ENCODE data around the gene RTCA. TPM values are rescaled to one million over a fixed set of nuclear protein-coding genes. Genes with fewer than 3 reads are reported as not detected.
"Not testable (repeated sequence)": the region's sequence is repeated elsewhere in the genome, so short reads cannot be mapped to it uniquely, and the experiment has no call there.

The RTCA gene
- total RNA-seq, 1 donor from 2014 or later, result 55.7 TPM

DNA sequence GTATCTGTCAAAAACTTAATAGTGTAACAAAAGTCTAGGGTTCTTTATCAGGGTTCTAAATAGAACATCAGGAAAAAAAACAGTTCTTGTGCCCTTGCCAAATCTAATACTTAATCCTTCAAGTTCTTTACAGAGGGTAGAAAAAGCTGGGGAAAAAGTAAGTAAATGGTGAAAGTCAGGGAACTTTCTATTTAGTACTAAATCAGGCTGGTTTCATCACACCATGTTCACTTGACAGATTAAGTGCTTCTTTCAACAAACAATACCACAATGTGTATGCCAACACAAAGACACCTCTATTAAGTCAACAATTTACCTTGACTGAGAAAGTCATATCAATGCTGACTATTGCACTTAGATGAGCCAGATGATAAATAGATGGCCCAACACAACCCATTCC lies 26.1 kb upstream of the RTCA start:
- H3K4me1 Mint-ChIP-seq (ENCODE audit: low read depth), result peaks cover 5% of the 10 kb centered on the region
- DNase-seq (ENCODE audit: low spot score), result no peak
- H3K9me3 Mint-ChIP-seq, result no peaks in the 10 kb centered on the region
- no peak overlapping the region for H3K27ac Mint-ChIP-seq
- H3K36me3 Mint-ChIP-seq (ENCODE audit: low read depth), result peaks cover 41% of the 10 kb centered on the region
- no peaks in the 10 kb centered on the region for H3K27me3 Mint-ChIP-seq (ENCODE audit: low read depth)
- intact Hi-C loops (cut with micrococcal nuclease), result no loop called here
- no peak overlapping the region for H3K4me3 Mint-ChIP-seq (ENCODE audit: low read depth)

DNA sequence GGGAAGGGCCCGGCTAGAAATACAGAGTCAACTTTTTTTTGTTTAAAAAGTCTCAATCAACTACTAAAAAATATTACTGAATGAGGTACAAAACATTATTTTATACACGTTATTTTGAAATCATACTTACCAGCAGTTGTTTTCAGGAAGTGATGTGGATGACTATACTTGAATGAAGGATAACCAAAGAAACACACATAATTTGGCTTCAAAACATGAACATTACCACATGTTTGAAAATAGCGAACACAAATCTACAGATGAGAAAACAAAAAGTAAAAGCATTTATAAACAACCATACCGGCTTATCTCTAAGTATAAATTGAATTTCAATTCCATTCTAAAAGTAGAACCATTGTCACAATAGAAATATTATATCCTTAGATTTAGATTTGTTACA lies 25.4 kb upstream of the RTCA start:
- H3K4me3 Mint-ChIP-seq (ENCODE audit: low read depth), result no peak overlapping the region
- no peak overlapping the region for H3K27ac Mint-ChIP-seq
- intact Hi-C loops (cut with micrococcal nuclease), result no loop called here
- peaks cover 41% of the 10 kb centered on the region for H3K36me3 Mint-ChIP-seq (ENCODE audit: low read depth)
- no peaks in the 10 kb centered on the region for H3K27me3 Mint-ChIP-seq (ENCODE audit: low read depth)
- H3K9me3 Mint-ChIP-seq, result no peaks in the 10 kb centered on the region
- peaks cover 5% of the 10 kb centered on the region for H3K4me1 Mint-ChIP-seq (ENCODE audit: low read depth)
- no peak for DNase-seq (ENCODE audit: low spot score)

DNA sequence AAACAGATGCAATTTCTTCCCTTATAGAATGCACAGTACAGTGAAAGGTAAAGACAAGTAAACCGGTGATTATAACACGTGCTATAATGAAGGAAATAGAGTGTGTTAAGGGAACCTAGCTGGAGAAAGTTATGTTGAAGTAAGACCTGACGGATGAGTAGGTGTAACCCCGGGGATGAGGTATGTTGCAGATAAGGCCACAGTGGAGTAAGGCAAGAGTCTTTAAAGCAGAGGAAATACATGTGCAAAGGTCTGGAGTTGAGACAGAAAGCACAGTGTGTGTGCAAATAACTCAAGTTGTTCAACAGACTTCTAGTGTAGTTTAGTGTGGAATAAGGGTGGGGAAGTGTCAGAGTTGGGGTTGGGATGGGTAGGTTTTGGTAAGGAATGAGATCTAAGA lies 19.3 kb upstream of the RTCA start:
- H3K27me3 Mint-ChIP-seq (ENCODE audit: low read depth), result no peaks in the 10 kb centered on the region
- no peak overlapping the region for H3K4me3 Mint-ChIP-seq (ENCODE audit: low read depth)
- H3K9me3 Mint-ChIP-seq, result no peaks in the 10 kb centered on the region
- peaks cover 12% of the 10 kb centered on the region for H3K4me1 Mint-ChIP-seq (ENCODE audit: low read depth)
- intact Hi-C loops (cut with micrococcal nuclease), result loop anchor here (5.0 kb wide), 1 partner anchor 114 kb away; the partner anchor contains the start of genes SASS6 and TRMT13
- peaks cover 13% of the 10 kb centered on the region for H3K36me3 Mint-ChIP-seq (ENCODE audit: low read depth)
- no peak overlapping the region for H3K27ac Mint-ChIP-seq
- no peak for DNase-seq (ENCODE audit: low spot score)

DNA sequence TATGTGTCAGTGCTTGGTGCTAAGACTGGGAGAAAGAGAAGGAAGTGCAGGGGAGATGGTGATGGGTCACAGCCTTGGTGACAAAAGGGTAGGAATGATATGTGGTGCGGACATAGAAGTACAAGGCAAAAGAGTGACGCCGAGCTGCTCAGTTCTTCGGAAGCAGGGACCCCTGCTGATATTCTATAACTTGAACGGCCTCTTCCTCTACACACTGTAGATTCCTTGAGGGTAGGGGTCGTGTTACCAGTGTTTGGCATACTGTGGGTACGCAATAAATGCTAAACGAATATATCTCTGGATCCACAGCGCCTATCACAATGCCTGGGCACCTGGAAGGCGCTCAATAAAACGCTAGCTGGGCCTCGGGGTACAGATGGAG lies 16.9 kb upstream of the RTCA start:
- H3K4me1 Mint-ChIP-seq (ENCODE audit: low read depth), result peaks cover 11% of the 10 kb centered on the region
- intact Hi-C loops (cut with micrococcal nuclease), result loop anchor here (5.0 kb wide), 1 partner anchor 117 kb away; the partner anchor contains the start of genes SASS6 and TRMT13
- H3K4me3 Mint-ChIP-seq (ENCODE audit: low read depth), result no peak overlapping the region
- peaks cover 5% of the 10 kb centered on the region for H3K27me3 Mint-ChIP-seq (ENCODE audit: low read depth)
- peaks cover 6% of the 10 kb centered on the region for H3K36me3 Mint-ChIP-seq (ENCODE audit: low read depth)
- H3K9me3 Mint-ChIP-seq, result no peaks in the 10 kb centered on the region
- no peak overlapping the region for H3K27ac Mint-ChIP-seq
- DNase-seq (ENCODE audit: low spot score), result no peak

DNA sequence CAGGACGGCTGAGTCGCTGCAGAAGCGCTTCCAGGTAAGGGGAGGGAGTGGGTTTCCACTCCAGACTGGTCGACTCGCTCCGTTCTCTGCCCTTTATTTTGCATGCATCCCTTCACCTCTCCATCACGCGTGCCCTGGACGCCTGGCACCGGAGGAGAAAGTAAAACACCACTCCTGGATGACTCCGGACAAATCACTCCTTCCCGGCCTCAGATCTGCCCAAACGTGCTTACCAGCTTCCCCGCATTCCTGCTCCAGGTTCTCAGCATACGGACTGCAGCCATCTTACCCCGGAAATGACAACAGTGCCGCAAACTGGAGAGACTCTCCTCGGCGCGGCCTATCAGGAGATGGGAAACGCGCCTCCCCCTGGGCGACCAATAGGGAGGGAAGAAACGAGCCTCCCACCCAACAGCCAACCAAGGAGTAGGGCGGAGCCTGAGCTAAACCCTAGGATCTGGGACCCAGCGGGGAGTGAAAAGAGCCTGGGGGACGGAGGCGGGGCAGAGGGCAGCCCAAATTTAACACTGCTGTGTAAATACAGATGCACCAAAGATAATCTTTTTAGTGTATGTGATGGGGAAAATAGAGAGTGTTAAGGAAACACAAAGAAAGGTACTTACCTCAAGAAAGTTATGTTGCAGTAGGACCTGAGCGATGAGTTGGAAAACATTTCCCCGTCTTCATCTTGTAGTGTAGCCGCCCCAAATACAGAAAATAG lies 16.3 kb upstream of the RTCA start, which contains the start of gene DBT:
TSS of gene DBT (minus strand) at position 298 of the 721 bp plus-strand sequence. CDS start at position 284, 14 bp downstream.
- Mint-ChIP-seq H3K27me3 (ENCODE audit: low read depth) (peaks cover 6% of the 10 kb centered on the region), H3K36me3 (ENCODE audit: low read depth) (peaks cover 4% of the 10 kb centered on the region), H3K4me1 (ENCODE audit: low read depth) (peaks cover 9% of the 10 kb centered on the region), H3K4me3 (ENCODE audit: low read depth) (no peak within 1 kb of the TSS), H3K9me3 (no peaks in the 10 kb centered on the region), H3K27ac (no peak within 1 kb of the TSS)
- intact Hi-C loops (cut with micrococcal nuclease), result loop anchor here (2.0 to 5.0 kb wide), 2 partner anchors 17 to 117 kb away; partner anchors contain the start of genes RTCA, SASS6 and TRMT13
- peak; percentile 91 for DNase-seq (ENCODE audit: low spot score)

DNA sequence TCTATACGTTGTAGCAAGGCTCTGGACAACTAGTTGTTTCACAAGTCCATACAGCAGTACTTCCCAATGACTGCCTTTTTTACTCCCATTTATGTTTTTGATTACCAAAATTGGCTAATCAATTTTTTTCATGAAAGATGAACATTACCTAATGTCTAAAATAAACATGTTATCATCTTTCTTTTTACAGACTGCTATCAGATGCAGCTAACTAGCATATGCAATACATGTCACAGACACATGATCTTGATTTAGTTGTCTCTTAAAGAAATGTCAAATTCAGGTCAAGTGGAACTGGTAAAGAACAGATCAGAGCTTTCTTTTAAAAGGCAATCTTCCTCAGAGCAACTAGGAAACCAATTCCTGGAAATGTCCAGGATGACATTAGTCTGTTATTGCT lies 15.8 kb upstream of the RTCA start:
- Mint-ChIP-seq H3K4me1 (ENCODE audit: low read depth) (peaks cover 7% of the 10 kb centered on the region), H3K9me3 (no peaks in the 10 kb centered on the region), H3K27ac (no peak overlapping the region), H3K4me3 (ENCODE audit: low read depth) (no peak overlapping the region), H3K27me3 (ENCODE audit: low read depth) (peaks cover 6% of the 10 kb centered on the region), H3K36me3 (ENCODE audit: low read depth) (peaks cover 4% of the 10 kb centered on the region)
- DNase-seq (ENCODE audit: low spot score), result no peak
- intact Hi-C loops (cut with micrococcal nuclease), result loop anchor here (2.0 kb wide), 1 partner anchor 17 kb away; the partner anchor contains the start of gene RTCA

DNA sequence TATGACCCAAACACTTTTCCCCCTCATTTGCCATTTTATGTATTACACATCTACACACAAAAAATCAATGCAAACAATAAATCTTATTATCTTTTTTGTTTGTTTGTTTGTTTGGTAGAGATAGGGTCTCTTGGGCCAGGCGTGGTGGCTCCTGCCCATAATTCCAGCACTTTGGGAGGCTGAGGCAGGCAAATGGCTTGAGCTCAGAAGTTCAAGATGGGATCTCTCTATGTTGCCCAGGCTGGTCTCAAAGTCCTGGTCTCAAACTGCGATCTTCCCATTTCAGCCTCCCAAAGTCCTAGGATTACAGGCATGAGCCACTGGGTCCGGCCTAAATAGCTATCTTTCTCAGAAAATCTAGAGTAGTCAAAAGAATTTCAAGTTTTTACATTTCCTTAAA lies 15.2 kb upstream of the RTCA start:
- H3K9me3 Mint-ChIP-seq, result no peaks in the 10 kb centered on the region
- no peak overlapping the region for H3K4me3 Mint-ChIP-seq (ENCODE audit: low read depth)
- H3K4me1 Mint-ChIP-seq (ENCODE audit: low read depth), result peaks cover 7% of the 10 kb centered on the region
- peaks cover 4% of the 10 kb centered on the region for H3K36me3 Mint-ChIP-seq (ENCODE audit: low read depth)
- H3K27me3 Mint-ChIP-seq (ENCODE audit: low read depth), result peaks cover 6% of the 10 kb centered on the region
- intact Hi-C loops (cut with micrococcal nuclease), result loop anchor here (2.0 kb wide), 1 partner anchor 16 kb away; the partner anchor contains the start of gene RTCA
- no peak for DNase-seq (ENCODE audit: low spot score)
- no peak overlapping the region for H3K27ac Mint-ChIP-seq

DNA sequence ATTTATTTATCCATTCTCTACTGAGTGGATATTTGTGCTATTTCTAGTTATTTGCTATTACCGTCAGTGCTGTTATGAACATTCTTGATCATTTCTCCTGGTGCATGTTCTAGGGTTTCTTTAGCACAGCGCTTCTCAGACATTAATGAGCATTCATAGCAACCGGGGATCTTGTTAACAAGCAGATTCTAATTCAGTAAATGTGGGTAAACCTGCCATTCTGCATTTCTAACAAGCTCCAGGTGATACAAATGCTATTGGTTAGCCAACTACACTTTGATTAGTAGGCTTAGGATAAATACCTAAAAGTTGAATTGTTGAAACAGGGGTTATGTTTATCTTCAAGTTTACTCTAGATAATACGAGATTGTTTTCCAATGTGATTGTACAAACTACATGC lies 13.1 kb upstream of the RTCA start:
- Mint-ChIP-seq H3K9me3 (no peaks in the 10 kb centered on the region), H3K36me3 (ENCODE audit: low read depth) (no peaks in the 10 kb centered on the region), H3K4me1 (ENCODE audit: low read depth) (no peaks in the 10 kb centered on the region), H3K27ac (no peak overlapping the region), H3K4me3 (ENCODE audit: low read depth) (no peak overlapping the region), H3K27me3 (ENCODE audit: low read depth) (peaks cover 10% of the 10 kb centered on the region)
- intact Hi-C loops (cut with micrococcal nuclease), result no loop called here
- no peak for DNase-seq (ENCODE audit: low spot score)

DNA sequence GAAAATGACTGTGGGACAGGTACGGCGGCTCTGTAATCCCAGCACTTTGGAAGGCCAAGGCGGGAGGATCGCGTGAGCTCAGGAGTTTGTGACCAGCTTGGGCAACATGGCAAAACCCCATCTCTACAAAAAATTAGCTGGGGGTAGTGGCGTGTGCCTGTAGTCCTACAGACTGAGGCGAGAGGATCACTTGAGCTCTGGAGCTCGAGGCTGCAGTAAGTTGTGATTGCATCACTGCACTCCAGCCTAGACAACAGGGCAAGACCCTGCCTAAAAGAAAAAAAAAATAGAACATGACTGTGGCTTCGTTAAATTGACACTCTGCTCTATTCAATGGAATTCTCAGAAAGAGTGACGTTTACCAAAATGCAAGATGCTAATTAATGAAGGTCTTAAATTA lies 12.5 kb upstream of the RTCA start:
- intact Hi-C loops (cut with micrococcal nuclease), result no loop called here
- DNase-seq (ENCODE audit: low spot score), result no peak
- Mint-ChIP-seq H3K27me3 (ENCODE audit: low read depth) (peaks cover 10% of the 10 kb centered on the region), H3K9me3 (no peaks in the 10 kb centered on the region), H3K4me1 (ENCODE audit: low read depth) (no peaks in the 10 kb centered on the region), H3K4me3 (ENCODE audit: low read depth) (no peak overlapping the region), H3K36me3 (ENCODE audit: low read depth) (no peaks in the 10 kb centered on the region), H3K27ac (no peak overlapping the region)

DNA sequence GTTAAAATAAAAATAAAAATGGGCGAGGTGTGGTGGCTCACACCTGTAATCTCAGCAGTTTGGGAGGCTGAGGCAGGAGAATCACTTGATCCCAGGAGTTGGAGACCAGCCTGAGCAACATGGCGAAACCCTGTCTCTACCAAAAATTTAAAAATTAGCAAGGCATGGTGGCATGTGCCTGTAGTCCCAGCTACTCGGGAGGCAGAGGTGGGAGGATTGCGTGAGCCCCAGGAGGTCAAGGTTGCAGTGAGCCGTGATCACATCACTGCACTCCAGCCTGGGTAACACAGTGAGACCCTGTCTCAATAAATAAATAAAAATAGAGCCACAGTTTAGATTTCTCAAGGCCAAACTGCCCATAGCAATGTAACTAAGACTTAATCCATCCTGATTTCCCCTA lies 9.7 kb upstream of the RTCA start:
- H3K27ac Mint-ChIP-seq; H3K9me3 Mint-ChIP-seq; H3K4me1 Mint-ChIP-seq (ENCODE audit: low read depth); DNase-seq (ENCODE audit: low spot score); H3K36me3 Mint-ChIP-seq (ENCODE audit: low read depth); H3K4me3 Mint-ChIP-seq (ENCODE audit: low read depth); intact Hi-C loops (cut with micrococcal nuclease): not testable (repeated sequence)
- H3K27me3 Mint-ChIP-seq (ENCODE audit: low read depth), result peaks cover 10% of the 10 kb centered on the region

DNA sequence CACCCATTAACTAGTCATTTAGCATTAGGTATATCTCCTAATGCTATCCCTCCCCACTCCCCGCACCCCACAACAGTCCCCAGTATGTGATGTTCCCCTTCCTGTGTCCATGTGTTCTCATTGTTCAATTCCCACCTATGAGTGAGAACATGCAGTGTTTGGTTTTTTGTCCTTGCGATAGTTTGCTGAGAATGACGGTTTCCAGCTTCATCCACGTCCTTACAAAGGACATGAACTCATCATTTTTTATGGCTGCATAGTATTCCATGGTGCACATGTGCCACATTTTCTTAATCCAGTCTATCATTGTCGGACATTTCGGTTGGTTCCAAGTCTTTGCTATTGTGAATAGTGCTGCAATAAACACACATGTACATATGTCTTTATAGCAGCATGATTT lies 7.6 kb upstream of the RTCA start:
- H3K27ac Mint-ChIP-seq; H3K36me3 Mint-ChIP-seq (ENCODE audit: low read depth); H3K4me1 Mint-ChIP-seq (ENCODE audit: low read depth); DNase-seq (ENCODE audit: low spot score); intact Hi-C loops (cut with micrococcal nuclease); H3K27me3 Mint-ChIP-seq (ENCODE audit: low read depth); H3K9me3 Mint-ChIP-seq; H3K4me3 Mint-ChIP-seq (ENCODE audit: low read depth): not testable (repeated sequence)

DNA sequence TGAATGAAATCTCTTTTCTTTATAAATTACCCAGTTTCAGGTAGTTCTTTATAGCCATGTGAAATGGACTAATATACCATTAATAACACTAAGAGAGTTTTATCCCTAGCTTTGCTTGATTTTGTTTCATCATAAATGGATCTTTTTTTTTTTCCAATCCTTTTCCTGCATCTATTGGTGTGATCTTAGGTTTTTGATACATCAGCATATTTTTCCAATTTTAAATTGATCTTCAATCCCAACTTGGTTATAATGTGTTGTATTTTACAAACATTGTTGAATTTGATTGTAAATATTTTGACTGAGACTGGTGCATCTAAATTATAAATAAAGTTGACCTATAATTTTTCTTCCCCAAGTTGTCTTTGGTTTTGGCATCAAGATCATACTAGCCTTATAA lies 4.3 kb upstream of the RTCA start:
- DNase-seq (ENCODE audit: low spot score), result no peak
- intact Hi-C loops (cut with micrococcal nuclease), result loop anchor here (10.0 kb wide), 2 partner anchors 297 to 457 kb away; partner anchors contain the start of gene SLC35A3

DNA sequence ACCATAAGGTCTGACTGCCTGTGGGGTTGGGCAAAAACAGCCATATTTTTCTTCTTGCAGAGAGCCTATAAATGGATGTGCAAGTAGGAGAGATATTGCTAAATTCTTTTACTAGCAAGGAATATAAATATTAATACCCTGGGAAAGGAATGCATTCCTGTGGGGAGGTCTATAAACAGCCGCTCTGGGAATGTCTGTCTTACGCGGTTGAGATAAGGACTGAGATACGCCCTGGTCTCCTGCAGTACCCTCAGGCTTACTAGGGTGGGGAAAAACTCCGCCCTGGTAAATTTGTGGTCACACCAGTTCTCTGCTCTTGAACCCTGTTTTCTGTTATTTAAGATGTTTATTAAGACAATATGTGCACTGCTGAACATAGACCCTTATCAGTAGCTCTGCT lies 1.9 kb upstream of the RTCA start:
- not testable (repeated sequence) for H3K9me3 Mint-ChIP-seq; DNase-seq (ENCODE audit: low spot score); H3K27me3 Mint-ChIP-seq (ENCODE audit: low read depth); H3K4me3 Mint-ChIP-seq (ENCODE audit: low read depth); H3K27ac Mint-ChIP-seq
- H3K4me1 Mint-ChIP-seq (ENCODE audit: low read depth), result peaks cover 19% of the 10 kb centered on the region
- intact Hi-C loops (cut with micrococcal nuclease), result loop anchor here (10.0 kb wide), 2 partner anchors 299 to 459 kb away; partner anchors contain the start of gene SLC35A3
- H3K36me3 Mint-ChIP-seq (ENCODE audit: low read depth), result peaks cover 40% of the 10 kb centered on the region

More for the DNA sequence above, 4.3 kb upstream of the RTCA start:
- H3K27me3 Mint-ChIP-seq (ENCODE audit: low read depth), result no peaks in the 10 kb centered on the region
- peaks cover 8% of the 10 kb centered on the region for H3K4me1 Mint-ChIP-seq (ENCODE audit: low read depth)
- no peak overlapping the region for H3K4me3 Mint-ChIP-seq (ENCODE audit: low read depth)
- H3K27ac Mint-ChIP-seq, result no peak overlapping the region
- peaks cover 21% of the 10 kb centered on the region for H3K36me3 Mint-ChIP-seq (ENCODE audit: low read depth)
- peaks cover 9% of the 10 kb centered on the region for H3K9me3 Mint-ChIP-seq
